ENCODE results near the gene IMP4.

GRCh38 chr2:130310881-130311280 is 31.8 kb upstream of the IMP4 start:
- TF ChIP-seq CTCF (IDR thresholded peaks at IDR 0.05; ENCODE audit: low read length) (no peak), EZH2 (IDR thresholded peaks at IDR 0.05; ENCODE audit: borderline replicate concordance, low read length) (no peak)
